Inflammatory macrophage treated with lipopolysaccharide for 1 hour (primary cell): ENCODE measurements around the gene SERPINA12.
A peak's percentile ranks its signal among the peaks of the same experiment; 100 is the strongest.

Experiments
- DNase-seq, 2 donors: peaks; one replicate each; pipeline ENCODE4 v3.0.0-alpha.2; 2020 to 2022

The SERPINA12 gene

GRCh38 chr14:94462763-94463572 lies 46.3 kb downstream of the SERPINA12 start:
- DNase-seq: no peak

GRCh38 chr14:94462219-94462551 lies 47.1 kb downstream of the SERPINA12 start:
- no peak for DNase-seq

GRCh38 chr14:94461526-94462218 lies 47.6 kb downstream of the SERPINA12 start:
- DNase-seq: no peak

DNA sequence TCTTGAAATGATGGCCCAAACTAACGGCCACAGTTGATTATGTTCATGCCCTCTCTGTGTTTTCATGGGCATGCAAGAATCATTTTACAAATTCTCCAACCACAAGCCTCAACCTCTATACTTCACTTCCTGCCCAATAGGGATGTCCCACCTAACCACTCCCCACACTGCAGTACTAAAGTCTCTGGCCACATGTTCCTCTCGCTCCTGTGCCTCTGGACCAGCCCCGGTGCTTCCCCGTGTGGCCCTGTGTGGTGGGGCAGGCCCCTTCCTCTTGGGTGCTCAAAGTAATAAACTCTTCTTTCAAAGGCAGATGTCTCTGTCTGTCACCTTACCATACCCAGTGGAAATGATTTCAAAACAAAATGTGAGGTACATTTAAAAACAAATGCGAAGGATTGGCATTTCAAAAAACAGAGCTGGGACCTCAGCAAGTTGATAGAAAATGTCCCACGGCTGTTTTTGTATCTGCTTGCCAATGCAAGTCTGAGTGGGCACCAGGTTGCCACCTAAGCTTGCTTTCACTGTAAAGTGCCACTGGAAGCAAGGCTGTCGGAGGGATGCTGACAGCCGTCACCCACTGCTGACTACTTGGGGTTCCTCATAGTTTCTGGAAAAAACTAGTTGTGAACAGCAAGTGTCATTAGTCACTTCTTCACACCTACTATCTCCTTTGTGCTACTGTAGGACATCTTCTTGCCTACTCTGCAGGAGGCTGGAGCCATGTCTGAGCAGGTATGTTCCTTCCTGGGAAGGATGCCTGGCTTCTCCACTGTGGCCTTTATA lies 48.4 kb downstream of the SERPINA12 start:
- DNase-seq: no peak

DNA sequence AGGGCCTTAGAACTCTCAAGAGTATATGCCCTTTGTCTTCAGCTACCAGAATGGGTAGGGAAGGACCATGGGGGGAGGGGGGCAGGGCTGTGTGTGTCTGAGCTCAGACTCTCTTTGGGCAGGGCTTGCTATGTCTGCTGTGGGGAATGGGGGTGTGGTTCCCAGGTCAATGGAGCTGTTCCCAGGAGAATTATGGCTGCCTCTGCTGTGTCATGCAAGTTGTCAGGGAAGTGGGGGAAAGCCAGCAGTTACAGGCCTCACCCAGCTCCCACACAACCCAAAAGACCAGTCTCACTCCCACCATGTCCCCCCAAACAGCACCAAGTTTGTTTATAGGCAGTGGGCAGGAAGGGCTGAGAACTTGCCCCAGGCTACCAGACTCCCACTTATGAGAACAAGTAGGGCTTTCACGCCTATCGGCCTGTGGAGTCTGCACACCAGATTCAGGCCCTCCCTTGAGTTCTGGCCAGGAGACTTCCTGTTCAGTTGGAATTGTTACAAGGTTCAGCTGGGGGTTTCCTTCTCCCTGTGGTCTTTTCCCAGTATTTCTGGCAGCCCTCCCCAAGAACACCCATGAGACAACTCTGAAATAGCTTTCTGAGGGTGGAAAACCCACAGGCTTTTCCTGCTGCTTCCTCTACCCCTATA lies 50.6 kb downstream of the SERPINA12 start:
- DNase-seq: peak in 1 of 2 donors; percentile 60

- DNase-seq: no peak
Measured at GRCh38 chr14:94458096-94458495, 51.2 kb downstream of the SERPINA12 start.

GRCh38 chr14:94455928-94456327 lies 53.3 kb downstream of the SERPINA12 start:
- DNase-seq: no peak

DNA sequence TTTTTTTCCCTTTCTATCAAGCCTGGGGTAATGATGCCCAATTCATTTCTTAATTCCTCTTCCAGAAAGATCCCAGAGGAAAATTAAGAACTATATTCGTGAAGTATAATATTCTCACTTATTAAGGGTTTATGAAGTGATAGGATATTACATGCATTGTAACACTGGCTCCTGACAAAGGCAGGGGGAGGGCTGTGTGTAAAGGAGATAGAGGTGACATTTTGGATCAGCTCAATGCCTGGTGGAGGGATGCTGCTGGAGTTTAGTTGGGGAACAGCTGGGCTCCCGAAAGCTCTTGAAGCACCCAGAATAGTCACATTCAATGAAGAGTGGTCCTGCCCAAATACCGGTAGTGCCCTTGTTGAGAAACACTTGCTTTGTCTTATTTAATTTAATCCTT lies 57.4 kb downstream of the SERPINA12 start:
- DNase-seq: no peak

- no peak for DNase-seq
Measured at GRCh38 chr14:94451091-94451771, 58.0 kb downstream of the SERPINA12 start.

- DNase-seq: no peak
Measured at GRCh38 chr14:94450722-94451090, 58.6 kb downstream of the SERPINA12 start.

DNA sequence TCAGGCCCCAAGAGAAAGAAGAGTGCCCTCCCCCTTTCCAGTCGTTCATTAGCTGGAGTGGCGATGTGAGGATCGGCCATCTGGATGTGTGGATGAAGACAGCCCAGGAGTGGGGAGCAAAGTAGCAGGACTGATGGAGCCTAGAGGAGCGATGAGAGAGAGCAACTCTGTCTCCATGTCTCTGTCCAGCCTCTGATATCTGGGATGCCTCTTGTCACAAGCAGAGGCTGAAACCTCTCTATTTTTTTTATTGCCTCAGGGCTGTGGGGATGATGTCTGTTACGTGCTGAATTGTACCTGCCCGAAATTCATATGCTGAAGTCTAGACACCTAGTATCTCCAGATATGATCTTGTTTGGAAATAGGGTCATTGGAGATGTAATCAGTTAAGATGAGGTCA lies 59.3 kb downstream of the SERPINA12 start:
- no peak for DNase-seq

DNA sequence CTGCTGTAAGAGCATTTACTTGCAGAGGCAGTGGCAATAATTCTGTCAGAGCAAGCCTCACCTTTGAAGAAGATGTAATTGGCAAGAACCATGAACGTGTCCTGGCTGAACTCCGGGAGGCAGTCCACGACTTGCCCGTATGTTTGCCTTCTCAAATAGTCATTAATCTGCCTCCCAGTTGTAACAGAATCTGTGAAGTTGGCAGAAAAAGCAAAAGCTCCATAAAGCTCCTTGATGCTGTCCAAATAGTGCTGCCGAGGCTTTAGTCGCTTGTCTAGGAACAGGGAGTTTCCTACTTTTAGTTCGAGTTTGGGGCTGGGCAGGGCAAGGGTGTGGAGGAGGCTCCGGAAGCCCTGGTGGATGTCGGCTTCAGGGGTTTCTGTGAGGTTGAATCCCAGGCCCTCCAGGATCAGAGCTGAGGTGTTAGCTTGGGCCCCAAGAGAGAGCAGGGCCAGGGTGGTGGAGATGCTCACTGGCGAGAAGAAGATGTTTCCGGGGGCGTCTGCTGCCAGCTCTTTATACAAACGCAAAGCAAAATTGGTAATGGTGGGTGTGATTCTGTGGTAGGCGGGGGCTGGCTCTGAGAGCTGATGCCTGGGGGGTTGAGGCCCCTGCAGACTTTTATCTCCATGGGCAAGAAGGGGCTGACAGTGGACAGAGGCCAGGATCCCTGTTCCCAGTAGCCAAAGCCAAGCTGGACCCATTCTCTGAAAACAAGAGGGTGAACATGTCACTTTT lies 61.0 kb downstream of the SERPINA12 start:
- DNase-seq: no peak

DNA sequence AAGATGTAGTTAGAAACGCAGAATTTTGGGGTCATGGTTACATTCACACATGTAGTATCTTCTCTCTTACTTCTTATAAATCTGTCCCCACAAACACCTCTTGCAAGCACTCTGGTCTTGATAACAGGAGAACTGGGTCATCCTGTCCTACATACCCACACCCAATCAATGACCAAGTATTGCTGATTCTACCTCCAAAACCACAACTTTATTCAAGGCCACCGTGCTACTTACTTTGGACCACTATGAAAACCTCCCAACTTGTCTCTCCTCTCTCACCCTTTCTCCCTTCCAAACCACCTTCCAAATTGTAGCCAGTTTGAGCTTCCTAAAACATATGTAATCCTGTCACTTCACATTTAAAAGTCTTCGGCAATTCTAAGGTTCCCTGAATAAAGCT lies 62.1 kb downstream of the SERPINA12 start:
- DNase-seq: no peak

- no peak for DNase-seq
Measured at GRCh38 chr14:94446126-94446525, 63.1 kb downstream of the SERPINA12 start.

DNA sequence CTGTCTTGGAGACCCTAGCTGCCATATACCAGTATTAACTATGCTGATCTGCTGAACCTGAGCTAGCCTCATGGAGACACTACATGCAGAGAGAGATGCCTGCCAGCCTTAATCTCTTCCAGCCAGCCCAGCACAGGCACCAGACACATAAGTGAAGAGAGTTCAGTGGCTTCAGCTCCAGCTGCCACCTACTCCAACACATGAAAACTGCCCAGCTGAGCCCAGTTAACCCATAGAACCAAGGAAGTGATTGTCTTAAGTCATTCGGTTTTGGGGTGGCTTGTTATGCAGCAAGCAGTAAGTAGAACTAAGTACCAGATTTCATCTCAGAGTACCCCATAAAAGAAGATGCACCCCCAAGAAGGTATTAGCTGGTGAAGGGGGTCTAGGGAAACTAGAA lies 64.3 kb downstream of the SERPINA12 start:
- DNase-seq: no peak

DNA sequence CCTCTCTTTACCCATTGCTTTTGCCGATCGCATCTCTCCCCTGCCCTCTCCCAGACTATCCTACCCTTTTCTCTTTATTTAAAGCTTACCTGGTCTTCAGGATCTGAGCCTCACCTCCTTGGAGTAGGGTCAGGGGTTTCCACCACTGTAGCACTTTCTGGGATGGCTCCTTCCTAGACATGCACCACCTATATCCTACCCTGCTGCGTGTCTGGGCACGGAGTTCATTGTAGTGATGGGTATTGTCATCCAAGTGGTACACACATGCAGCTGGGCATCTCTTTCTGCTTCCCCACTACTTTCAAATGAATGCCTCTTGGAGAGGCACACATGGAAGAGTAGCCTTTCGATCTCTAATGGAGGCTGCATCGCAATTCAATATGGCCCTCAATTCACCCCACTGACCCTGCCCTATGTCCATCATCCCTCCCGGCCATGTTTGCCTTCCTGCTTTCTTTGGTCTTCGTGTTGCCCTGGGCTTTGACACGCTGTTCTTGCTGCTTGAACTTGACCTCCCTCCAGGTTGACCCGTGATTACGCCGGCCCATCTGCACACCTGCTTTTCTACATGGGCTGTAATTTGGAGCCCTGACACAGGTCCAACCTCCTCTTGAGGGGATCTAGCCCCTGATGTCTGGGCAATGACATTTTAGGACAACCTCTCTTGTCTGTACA lies 67.6 kb downstream of the SERPINA12 start:
- no peak for DNase-seq

GRCh38 chr14:94441130-94441529 lies 68.1 kb downstream of the SERPINA12 start:
- no peak for DNase-seq

DNA sequence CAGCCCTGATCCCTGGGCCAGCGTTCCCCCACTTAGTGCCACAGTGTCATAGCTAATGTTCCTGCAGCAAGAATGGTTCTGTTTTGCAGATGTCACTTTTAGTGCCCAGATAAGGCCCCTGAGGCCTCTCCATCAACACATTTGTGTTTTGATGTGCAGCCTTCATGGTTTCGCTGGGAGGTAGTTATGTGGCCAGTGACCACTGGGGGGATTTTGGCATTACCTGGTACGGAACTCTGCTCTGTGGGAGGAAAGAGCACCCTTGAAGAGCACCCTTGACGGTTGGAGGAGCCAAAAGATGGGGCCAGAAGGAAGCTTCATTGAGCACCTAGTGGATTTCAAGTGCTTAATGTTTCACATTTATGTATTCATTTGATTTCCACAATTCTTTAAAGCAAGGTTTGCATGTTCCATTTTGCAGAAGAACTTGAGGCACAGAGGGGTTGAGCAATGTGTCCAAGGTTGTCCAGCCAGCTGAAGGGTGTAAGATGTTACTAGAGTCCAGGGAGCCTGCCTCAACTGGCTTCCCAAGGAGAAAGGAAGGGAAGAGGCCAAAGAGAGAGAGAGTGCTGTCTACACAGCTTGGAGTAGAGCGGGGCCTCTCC lies 69.7 kb downstream of the SERPINA12 start:
- DNase-seq: no peak
